HepG2 (cell line): ENCODE measurements around the gene PROX1. TPM values are rescaled to one million over a fixed set of nuclear protein-coding genes. Genes with fewer than 3 reads are reported as not detected.

Experiments used
- ATF2 ChIP-seq: sonication (generic); formaldehyde crosslinking; IDR thresholded peaks from 2 replicates; pipeline ENCODE4 v1.4.0; 2020; ENCODE audit warnings: missing genetic modification reagents
- ATF4 ChIP-seq, 2 experiments: fragments of 450-650 bp in 1 of 2; sonication (generic) in 1 of 2; formaldehyde crosslinking; IDR thresholded peaks; 2 replicates each; pipeline versions ENCODE4 v1.5.0 to v1.8.0; 2020 to 2022; ENCODE audit warnings: mild to moderate bottlenecking in 1 of 2, missing genetic modification reagents in 1 of 2
- GZF1 ChIP-seq: sonication (generic); formaldehyde crosslinking; IDR thresholded peaks from 2 replicates; pipeline ENCODE4 v1.5.1; 2020; ENCODE audit warnings: mild to moderate bottlenecking, missing genetic modification reagents
- HMG20A ChIP-seq: IDR thresholded peaks from 2 replicates; pipeline ENCODE4 v1.6.1; 2016; ENCODE audit warnings: borderline replicate concordance
- KAT8 ChIP-seq: IDR thresholded peaks from 2 replicates; pipeline ENCODE4 v1.6.1; 2016; ENCODE audit warnings: missing genetic modification reagents, missing compliant biosample characterization
- NCOA2 ChIP-seq: sonication (generic); formaldehyde crosslinking; IDR thresholded peaks from 2 replicates; pipeline ENCODE4 v1.8.0; 2022; ENCODE audit warnings: inconsistent platforms
- NKX3-1 ChIP-seq: sonication (generic); formaldehyde crosslinking; IDR thresholded peaks from 2 replicates; pipeline ENCODE4 v1.5.0; 2020; ENCODE audit warnings: missing genetic modification reagents
- REPIN1 ChIP-seq: sonication (generic); formaldehyde crosslinking; IDR thresholded peaks from 2 replicates; pipeline ENCODE4 v1.8.0; 2022; ENCODE audit warnings: missing genetic modification reagents, low read depth, mild to moderate bottlenecking, borderline replicate concordance
- RNF2 ChIP-seq: fragments of 450-650 bp; conservative IDR thresholded peaks from 2 replicates; pipeline ENCODE4 v1.6.1; 2016; ENCODE audit warnings: low read depth
- TCF12 ChIP-seq, 2 experiments: fragments of 450-650 bp in 1 of 2; sonication (generic) in 1 of 2; formaldehyde crosslinking in 1 of 2; IDR thresholded peaks; 2 replicates each; pipeline versions ENCODE4 v1.6.1 to v1.8.0; 2017 to 2022; ENCODE audit warnings: antibody characterized with exemption in 1 of 2, mild to moderate bottlenecking in 1 of 2, missing genetic modification reagents in 1 of 2, moderate library complexity in 1 of 2
- ZBTB7B ChIP-seq: sonication (generic); formaldehyde crosslinking; IDR thresholded peaks from 2 replicates; pipeline ENCODE4 v1.4.0; 2020; ENCODE audit warnings: missing genetic modification reagents
- ZMYM4 ChIP-seq: sonication (generic); formaldehyde crosslinking; IDR thresholded peaks from 2 replicates; pipeline ENCODE4 v1.8.1; 2023; ENCODE audit warnings: mild to moderate bottlenecking, missing genetic modification reagents
- polyA plus RNA-seq, 8 experiments: library from polyadenylated mRNA; depleted of rRNA in 3 of 8; stranded (reverse) in 7 of 8; unstranded in 1 of 8; fragments of >200 nt; fragmentation: Illumina TruSeq in 4 of 8; extraction: Trizol in 4 of 8; gene quantifications; 2 replicates each; pipeline versions ENCODE4 v1.2.1 to v1.2.3, GENCODE V29; 2011 to 2016; ENCODE audit warnings: low read depth in 4 of 8, missing spikeins in 1 of 8, mixed read lengths in 1 of 8; ENCODE audit not compliant: insufficient read depth in 1 of 8
- total RNA-seq, 5 experiments: library from RNA; depleted of rRNA; stranded (reverse); fragments of >200 nt; fragmentation: Illumina TruSeq; extraction: Trizol; gene quantifications; 2 replicates each; pipeline ENCODE4 v1.2.3, GENCODE V29; 2016; ENCODE audit warnings: low read depth in 1 of 5
- TF ChIP-seq, protein P1 (sequence below): sonication (generic); formaldehyde crosslinking; IDR thresholded peaks from 2 replicates; pipeline ENCODE4 v1.5.1; 2020; ENCODE audit warnings: mild to moderate bottlenecking, missing genetic modification reagents, borderline replicate concordance
- TF ChIP-seq, protein P2 (sequence below): sonication (generic); formaldehyde crosslinking; IDR thresholded peaks from 2 replicates; pipeline ENCODE4 v1.4.0; 2020; ENCODE audit warnings: mild to moderate bottlenecking, missing genetic modification reagents, borderline replicate concordance
- TF ChIP-seq, protein P3 (sequence below): sonication (generic); formaldehyde crosslinking; IDR thresholded peaks from 2 replicates; pipeline ENCODE4 v1.4.0; 2020; ENCODE audit warnings: missing genetic modification reagents

The PROX1 gene
- total and polyA plus RNA-seq, 2 of the 13 experiments (the other 11 are each of a cell fraction or from before 2014, with no cell fraction given), result 12.3 to 30.2 TPM

GRCh38 chr1:214027498-214027897, 39.7 kb downstream of the PROX1 start (continued):
- TF ChIP-seq ZMYM4, result peak; percentile 39; the same call in 1 of the 2 replicates
- TF ChIP-seq REPIN1 (CRISPR knock-in tag), result peak; percentile 49; the same call in 1 of the 2 replicates
- peak; percentile 72; the same call in 1 of the 2 replicates for TF ChIP-seq NKX3-1 (CRISPR knock-in tag)
- peak; percentile 39; the same call in 1 of the 2 replicates for TF ChIP-seq ATF2 (CRISPR knock-in tag)
- TF ChIP-seq, protein P1, sequence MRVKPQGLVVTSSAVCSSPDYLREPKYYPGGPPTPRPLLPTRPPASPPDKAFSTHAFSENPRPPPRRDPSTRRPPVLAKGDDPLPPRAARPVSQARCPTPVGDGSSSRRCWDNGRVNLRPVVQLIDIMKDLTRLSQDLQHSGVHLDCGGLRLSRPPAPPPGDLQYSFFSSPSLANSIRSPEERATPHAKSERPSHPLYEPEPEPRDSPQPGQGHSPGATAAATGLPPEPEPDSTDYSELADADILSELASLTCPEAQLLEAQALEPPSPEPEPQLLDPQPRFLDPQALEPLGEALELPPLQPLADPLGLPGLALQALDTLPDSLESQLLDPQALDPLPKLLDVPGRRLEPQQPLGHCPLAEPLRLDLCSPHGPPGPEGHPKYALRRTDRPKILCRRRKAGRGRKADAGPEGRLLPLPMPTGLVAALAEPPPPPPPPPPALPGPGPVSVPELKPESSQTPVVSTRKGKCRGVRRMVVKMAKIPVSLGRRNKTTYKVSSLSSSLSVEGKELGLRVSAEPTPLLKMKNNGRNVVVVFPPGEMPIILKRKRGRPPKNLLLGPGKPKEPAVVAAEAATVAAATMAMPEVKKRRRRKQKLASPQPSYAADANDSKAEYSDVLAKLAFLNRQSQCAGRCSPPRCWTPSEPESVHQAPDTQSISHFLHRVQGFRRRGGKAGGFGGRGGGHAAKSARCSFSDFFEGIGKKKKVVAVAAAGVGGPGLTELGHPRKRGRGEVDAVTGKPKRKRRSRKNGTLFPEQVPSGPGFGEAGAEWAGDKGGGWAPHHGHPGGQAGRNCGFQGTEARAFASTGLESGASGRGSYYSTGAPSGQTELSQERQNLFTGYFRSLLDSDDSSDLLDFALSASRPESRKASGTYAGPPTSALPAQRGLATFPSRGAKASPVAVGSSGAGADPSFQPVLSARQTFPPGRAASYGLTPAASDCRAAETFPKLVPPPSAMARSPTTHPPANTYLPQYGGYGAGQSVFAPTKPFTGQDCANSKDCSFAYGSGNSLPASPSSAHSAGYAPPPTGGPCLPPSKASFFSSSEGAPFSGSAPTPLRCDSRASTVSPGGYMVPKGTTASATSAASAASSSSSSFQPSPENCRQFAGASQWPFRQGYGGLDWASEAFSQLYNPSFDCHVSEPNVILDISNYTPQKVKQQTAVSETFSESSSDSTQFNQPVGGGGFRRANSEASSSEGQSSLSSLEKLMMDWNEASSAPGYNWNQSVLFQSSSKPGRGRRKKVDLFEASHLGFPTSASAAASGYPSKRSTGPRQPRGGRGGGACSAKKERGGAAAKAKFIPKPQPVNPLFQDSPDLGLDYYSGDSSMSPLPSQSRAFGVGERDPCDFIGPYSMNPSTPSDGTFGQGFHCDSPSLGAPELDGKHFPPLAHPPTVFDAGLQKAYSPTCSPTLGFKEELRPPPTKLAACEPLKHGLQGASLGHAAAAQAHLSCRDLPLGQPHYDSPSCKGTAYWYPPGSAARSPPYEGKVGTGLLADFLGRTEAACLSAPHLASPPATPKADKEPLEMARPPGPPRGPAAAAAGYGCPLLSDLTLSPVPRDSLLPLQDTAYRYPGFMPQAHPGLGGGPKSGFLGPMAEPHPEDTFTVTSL (CRISPR knock-in tag), result peak; percentile 90
- 0 out of 2 replicates have a peak, but pooled peaks have one; percentile 23 for TF ChIP-seq ZBTB7B (CRISPR knock-in tag)
- TF ChIP-seq, protein P2, sequence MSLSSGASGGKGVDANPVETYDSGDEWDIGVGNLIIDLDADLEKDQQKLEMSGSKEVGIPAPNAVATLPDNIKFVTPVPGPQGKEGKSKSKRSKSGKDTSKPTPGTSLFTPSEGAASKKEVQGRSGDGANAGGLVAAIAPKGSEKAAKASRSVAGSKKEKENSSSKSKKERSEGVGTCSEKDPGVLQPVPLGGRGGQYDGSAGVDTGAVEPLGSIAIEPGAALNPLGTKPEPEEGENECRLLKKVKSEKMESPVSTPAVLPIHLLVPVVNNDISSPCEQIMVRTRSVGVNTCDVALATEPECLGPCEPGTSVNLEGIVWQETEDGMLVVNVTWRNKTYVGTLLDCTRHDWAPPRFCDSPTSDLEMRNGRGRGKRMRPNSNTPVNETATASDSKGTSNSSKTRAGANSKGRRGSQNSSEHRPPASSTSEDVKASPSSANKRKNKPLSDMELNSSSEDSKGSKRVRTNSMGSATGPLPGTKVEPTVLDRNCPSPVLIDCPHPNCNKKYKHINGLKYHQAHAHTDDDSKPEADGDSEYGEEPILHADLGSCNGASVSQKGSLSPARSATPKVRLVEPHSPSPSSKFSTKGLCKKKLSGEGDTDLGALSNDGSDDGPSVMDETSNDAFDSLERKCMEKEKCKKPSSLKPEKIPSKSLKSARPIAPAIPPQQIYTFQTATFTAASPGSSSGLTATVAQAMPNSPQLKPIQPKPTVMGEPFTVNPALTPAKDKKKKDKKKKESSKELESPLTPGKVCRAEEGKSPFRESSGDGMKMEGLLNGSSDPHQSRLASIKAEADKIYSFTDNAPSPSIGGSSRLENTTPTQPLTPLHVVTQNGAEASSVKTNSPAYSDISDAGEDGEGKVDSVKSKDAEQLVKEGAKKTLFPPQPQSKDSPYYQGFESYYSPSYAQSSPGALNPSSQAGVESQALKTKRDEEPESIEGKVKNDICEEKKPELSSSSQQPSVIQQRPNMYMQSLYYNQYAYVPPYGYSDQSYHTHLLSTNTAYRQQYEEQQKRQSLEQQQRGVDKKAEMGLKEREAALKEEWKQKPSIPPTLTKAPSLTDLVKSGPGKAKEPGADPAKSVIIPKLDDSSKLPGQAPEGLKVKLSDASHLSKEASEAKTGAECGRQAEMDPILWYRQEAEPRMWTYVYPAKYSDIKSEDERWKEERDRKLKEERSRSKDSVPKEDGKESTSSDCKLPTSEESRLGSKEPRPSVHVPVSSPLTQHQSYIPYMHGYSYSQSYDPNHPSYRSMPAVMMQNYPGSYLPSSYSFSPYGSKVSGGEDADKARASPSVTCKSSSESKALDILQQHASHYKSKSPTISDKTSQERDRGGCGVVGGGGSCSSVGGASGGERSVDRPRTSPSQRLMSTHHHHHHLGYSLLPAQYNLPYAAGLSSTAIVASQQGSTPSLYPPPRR (CRISPR knock-in tag), result peak; percentile 84; the same call in 1 of the 2 replicates
- no peak for TF ChIP-seq GZF1 (CRISPR knock-in tag)
- peak; percentile 87 for TF ChIP-seq HMG20A
- no peak for TF ChIP-seq TCF12 (IDR thresholded peaks at IDR 0.05)
- peak; percentile 75; the same call in 1 of the 2 replicates for TF ChIP-seq TCF12 (CRISPR knock-in tag; IDR thresholded peaks at IDR 0.05)
- TF ChIP-seq, protein P3, sequence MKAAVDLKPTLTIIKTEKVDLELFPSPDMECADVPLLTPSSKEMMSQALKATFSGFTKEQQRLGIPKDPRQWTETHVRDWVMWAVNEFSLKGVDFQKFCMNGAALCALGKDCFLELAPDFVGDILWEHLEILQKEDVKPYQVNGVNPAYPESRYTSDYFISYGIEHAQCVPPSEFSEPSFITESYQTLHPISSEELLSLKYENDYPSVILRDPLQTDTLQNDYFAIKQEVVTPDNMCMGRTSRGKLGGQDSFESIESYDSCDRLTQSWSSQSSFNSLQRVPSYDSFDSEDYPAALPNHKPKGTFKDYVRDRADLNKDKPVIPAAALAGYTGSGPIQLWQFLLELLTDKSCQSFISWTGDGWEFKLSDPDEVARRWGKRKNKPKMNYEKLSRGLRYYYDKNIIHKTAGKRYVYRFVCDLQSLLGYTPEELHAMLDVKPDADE (CRISPR knock-in tag), result no peak
- TF ChIP-seq ATF4 (CRISPR knock-in tag; IDR thresholded peaks at IDR 0.05), result peak in 1 of 2 experiments; percentile 64; a peak in 1 of 4 replicates
- no peak for TF ChIP-seq RNF2
- TF ChIP-seq NCOA2, result peak; percentile 97
- peak; percentile 42; the same call in 1 of the 2 replicates for TF ChIP-seq KAT8 (CRISPR knock-in tag)
